TTC549 (cell line): ENCODE measurements around the gene IL17RE.

Experiments used
- FAIRE-seq: peaks from 2 replicates; lab custom pipeline; 2012; peaks lifted over from hg19 to GRCh38; lab: Jason Lieb, UNC

Gene IL17RE

DNA sequence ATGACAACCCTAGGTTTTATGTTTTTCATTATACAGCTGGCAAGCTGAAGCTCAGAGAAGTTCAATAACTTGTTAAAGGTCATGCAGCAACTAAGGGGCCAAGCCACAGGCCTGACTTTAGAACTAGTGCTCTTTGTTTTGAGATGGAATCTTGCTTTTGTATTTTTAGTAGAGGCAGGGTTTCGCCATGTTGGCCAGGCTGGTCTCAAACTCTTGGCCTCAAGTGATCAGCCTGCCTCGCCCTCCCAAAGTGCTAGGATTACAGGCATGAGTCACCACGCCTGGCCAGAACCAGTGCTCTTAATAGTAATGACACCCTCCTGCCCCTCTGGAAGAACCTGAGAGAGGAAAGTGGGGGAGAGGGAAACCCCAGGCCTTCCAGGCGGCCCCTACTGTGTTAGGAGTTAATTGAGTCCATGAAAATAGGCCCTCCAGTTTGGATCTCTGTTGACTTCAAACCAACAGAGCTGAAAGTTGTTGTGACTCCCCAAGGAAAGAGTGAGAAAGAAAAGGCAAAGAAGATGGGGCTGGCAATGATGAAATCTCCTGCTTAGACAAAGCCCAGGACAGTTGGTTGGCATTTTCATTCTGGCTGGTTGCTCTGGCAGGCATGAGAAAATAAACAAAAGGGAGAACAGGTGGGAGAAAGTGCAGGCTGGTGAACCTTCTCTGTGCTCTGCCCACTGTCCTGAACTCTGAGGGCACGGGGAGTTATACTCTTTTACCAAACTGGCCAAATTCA is 53.1 kb downstream of the IL17RE start:
- FAIRE-seq: no peak

DNA sequence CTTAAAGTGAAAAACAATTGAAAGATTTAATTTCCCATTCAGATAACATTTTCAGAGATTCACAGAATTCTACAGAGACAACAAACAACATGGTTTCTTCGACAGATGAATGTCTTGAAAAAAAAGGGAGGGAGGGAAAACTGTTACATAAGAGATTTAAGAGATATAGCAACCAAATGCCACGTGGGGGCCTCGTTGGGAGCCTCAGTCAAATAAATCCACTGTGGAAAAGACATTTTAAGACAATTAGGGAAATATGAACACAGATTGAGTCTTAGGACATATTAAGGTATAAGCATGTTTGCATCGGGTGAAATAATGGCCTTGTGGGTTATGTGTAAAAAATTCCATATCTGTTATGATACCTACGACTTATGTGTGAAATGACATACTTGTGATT is 54.6 kb downstream of the IL17RE start:
- no peak for FAIRE-seq

DNA sequence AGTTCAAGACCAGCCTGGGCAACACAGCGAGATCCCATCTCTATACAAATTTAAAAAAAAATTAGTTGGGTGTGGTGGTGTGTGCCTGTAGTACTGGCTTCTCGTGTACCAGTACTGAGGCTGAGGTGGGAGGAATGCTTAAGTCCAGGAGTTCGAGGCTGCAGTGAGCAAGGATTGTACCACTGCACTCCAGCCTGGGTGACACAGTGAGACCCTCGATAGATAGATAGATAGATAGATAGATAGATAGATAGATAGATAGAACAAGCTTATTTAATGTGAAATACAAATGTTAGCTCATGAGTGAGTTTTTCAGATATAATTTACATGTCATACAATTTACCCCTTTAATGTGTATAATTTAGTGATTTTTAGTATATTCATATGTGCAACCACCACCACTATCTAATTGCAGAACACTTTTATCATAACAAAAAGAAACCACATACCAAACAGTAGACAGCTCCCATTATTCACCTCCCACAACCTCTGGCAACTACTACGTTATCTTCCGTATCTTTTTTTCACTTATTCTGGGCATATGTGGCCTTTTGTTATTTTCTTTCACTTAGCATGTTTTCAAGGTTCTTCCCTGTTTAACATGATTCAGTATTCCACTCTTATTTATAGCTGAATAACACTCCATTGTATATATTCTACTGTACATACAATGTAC is 62.7 kb downstream of the IL17RE start:
- no peak for FAIRE-seq
